ENCODE measurements around the gene MRGPRE. TPM values are rescaled to one million over a fixed set of nuclear protein-coding genes. Genes with fewer than 3 reads are reported as not detected.
"Not testable (repeated sequence)": the region's sequence is repeated elsewhere in the genome, so short reads cannot be mapped to it uniquely, and the experiment has no call there.

The MRGPRE gene, protein sequence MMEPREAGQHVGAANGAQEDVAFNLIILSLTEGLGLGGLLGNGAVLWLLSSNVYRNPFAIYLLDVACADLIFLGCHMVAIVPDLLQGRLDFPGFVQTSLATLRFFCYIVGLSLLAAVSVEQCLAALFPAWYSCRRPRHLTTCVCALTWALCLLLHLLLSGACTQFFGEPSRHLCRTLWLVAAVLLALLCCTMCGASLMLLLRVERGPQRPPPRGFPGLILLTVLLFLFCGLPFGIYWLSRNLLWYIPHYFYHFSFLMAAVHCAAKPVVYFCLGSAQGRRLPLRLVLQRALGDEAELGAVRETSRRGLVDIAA
- total RNA-seq (2014; rRNA removed; shearing (Covaris generic)) = not detected in 2 replicates
- polyA plus RNA-seq (2014; cell fraction: nucleus; rRNA removed) = not detected in 2 replicates

DNA sequence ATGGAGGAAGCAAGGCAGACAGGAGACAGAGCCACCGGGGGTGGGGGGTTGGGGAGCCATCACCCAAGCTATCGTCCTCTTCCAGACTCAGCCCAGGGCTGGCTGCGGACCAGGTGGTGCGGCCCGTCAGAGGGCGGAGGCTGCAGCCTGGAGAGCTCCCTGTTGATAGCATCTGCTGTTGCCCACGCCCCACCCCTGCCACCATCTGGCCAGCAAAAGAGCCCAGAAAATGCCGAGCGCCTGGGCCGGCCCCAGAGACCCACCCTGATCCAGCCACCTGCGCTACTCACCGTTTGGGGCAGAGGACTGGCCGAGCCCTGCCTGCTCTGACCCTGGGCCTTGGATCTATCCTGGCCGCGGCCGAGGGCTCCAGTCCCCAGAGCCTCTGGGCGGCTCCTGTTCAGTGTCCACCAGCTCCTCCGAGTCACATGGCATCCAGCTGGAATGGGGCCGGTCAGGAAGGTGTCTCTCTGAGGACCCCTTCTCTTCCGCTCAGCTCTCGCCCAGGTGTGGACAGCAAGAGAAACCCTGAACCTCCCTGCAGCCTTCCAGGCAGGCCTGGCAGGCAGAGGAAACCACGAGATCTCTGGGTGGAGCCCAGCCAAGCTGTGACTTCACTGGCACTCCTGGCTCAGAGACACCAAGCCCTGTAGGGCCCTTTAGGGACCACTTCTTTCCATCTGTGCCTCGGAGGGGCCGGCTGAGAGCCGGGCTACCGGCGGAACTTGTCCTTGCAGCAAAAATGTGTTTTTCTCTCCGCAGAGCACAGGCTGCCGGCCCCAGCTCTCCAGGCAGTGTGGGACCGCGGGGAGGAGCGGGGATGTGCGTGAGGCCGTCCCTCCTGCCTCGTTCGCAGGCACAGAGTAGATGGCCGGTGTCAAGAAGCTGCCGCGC lies at the start of gene MRGPRE:
MRGPRE (minus strand) TSS at position 567 of the 894 bp plus-strand sequence. CDS start 3,618 bp downstream, outside the sequence.
- no peak for DNase-seq (ENCODE audit: extremely low read depth, low read depth)

DNA sequence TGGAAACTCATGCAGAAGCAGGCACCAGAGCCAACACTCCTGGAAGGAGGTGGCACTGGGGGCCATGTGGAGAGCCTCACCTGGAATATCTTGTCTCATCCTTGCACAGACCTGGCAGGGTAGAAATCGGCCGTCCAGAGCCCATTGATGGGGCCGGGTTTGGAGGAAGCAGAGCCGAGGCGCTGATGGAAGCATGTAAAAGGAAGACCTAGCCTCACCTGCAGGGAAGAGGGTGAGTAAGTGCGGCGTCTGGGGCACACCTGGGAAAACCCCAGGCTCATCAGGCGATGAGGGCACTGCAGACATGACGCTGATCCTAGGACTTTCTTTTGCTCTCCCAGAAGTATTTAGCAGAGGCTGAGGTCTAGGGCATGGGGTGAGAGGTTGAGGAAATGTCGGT lies 48.9 kb upstream of the MRGPRE start:
- DNase-seq (ENCODE audit: extremely low read depth, low read depth) = not testable (repeated sequence)

DNA sequence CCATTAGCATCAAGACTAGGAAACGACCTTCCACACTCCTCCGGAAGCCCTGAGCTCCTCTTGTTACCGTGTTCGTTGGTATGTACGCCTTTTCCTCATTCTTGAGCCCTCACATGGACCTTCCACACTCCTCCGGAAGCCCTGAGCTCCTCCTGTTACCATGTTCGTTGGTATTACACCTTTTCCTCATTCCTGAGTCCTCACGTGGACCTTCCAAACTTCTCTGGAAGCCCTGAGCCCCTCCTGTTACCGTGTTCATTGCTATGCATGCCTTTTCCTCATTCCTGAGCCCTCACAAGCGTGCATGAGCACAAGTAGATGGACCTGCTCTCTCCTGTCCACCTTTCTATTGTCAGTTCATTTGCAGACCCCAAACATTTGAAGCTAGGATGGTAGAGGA lies 48.4 kb upstream of the MRGPRE start:
- DNase-seq (ENCODE audit: extremely low read depth, low read depth) = not testable (repeated sequence)

DNA sequence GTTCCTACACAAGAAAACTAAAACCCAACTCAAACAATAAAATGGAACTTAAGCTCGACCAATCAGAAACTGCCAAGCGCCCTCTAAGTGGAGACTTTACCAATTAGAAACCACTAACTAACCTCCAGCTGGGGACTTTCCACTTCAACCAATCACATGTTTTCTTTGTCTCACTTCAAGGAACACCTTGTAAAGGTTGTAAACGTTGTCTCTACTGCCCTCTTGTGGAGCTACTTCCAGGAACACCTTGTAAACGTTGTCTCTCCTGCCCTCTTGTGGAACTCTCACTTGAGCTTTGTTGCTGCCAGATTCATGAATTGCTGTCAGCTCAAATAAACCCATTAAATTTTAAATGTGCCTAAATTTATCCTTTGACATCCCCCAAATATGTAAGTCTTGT lies 46.7 kb upstream of the MRGPRE start:
- not testable (repeated sequence) for DNase-seq (ENCODE audit: extremely low read depth, low read depth)

DNA sequence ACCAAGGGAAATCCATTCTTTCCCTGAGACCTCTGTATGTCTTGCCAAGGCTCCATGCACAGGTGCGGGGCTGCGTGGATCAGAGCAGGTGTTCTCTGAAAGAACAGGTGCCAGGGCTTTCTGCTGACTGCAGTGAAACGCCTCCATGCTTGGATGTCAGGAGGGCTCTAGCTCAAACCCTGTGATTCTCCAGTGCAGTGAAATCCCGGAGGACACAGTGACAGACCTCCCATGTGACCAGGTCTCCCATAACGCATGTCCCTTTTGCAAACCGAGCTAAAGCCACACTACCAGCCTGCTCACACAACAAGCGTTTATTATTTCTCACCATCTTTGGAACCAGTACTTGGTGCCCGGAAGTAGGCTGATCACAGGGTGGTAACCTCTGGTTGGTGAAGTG lies 41.4 kb upstream of the MRGPRE start:
- not testable (repeated sequence) for DNase-seq (ENCODE audit: extremely low read depth, low read depth)

DNA sequence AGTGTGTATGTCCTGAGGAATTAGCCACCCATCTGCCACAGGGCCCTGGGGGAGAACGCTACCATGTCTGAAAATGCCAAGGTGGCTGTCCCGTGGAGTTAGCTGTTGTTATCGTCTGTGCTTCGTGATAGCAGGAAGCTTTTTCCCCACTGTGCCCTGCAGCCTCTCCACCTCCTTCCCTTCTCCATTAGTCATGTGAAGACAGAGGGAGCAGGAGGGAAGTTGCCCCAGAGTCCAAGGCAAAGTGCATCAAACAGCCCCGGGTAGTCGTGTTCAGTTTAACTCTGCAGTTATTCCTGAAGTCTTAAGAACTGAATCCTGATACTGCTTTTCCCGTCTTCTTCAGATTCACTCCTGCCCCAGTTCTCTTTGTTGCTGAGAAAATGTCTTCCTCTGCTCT lies 30.3 kb upstream of the MRGPRE start:
- not testable (repeated sequence) for DNase-seq (ENCODE audit: extremely low read depth, low read depth)

DNA sequence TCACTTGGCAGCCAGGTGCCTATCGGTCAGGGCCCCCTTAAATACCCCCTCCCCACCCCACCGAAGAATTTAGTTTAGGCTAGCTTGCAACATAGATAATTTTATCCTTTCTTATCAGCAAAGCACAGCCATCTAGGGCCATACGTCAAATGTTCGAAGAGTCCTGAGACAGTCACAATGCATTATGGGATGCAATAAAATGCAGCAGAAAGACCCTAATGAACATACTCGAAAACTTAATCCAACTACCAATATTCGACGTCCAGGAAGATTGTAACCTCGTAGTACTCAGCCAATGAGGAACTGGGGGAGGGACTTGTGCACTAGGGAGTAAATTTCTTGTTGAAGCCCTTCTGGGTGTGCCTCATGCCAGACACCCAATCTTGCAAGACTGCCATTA lies 29.6 kb upstream of the MRGPRE start:
- DNase-seq (ENCODE audit: extremely low read depth, low read depth) = not testable (repeated sequence)

DNA sequence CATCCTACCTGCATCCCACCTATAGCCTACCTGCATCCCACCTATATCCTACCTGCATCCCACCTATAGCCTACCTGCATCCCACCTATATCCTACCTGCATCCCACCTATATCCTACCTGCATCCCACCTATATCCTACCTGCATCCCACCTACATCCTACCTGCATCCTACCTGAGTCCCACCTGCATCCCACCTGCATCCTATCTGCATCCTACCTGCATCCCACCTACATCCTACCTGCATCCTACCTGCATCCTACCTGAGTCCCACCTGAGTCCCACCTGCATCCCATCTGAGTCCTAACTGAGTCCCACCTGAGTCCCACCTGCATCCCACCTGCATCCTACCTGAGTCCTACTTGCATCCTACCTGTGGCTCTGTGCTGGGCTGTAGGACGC lies 25.3 kb upstream of the MRGPRE start:
- DNase-seq (ENCODE audit: extremely low read depth, low read depth) = not testable (repeated sequence)

DNA sequence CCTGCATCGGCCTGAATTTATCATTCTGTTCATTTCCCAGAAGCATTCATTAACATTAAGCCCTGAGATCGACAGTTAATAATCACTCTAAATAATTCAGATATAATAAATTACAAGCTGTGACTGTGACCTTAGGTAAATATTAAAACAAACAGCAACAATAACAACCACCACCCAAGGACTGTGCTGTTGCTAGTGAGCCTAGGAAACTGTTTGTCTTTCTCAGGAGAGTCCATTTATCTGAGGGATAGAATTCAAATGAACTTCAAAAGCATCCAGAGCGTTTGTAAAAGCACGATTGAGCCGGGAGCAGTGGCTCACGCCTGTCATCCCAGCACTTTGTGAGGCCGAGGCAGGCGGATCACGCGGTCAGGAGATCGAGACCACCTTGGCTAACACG lies 23.0 kb upstream of the MRGPRE start:
- not testable (repeated sequence) for DNase-seq (ENCODE audit: extremely low read depth, low read depth)

DNA sequence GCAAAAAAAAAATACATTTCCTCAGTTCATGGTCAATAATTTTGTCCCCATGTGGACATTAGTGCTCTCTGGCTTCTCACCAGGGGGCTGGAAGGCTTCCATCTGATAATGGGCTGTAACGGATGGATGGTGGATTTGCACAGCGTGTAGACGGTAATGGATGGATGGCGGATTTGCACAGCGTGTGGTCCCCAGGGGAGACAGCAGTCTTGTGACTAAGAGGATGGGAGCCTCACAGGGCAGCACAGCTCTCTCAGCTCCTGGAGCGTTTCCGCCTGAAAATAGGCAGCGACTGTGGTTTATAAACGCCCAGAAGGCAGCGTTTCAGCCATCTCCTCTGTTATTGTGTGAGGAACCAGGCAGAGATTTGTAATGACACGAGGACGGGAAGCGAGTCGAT lies 22.6 kb upstream of the MRGPRE start:
- DNase-seq (ENCODE audit: extremely low read depth, low read depth) = not testable (repeated sequence)

DNA sequence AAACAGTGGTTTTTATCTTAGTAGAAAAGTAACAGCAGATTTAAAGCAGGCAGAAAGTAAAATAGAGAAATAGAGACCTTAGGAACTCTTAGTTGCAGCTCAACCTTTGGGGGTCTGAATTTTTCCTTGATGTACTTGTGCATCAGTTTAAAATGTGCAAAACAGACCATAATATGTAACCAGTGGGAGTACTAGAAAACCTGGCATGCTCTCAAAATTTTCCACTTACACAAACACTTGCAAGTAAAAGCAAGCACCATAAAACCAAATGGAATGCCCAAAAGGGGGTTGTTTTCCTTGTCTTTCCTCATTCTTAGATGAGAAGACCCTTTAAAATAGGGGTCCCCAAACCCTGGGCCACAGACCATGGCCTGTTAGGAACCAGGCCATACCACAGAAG lies 12.9 kb upstream of the MRGPRE start:
- DNase-seq (ENCODE audit: extremely low read depth, low read depth) = no peak

DNA sequence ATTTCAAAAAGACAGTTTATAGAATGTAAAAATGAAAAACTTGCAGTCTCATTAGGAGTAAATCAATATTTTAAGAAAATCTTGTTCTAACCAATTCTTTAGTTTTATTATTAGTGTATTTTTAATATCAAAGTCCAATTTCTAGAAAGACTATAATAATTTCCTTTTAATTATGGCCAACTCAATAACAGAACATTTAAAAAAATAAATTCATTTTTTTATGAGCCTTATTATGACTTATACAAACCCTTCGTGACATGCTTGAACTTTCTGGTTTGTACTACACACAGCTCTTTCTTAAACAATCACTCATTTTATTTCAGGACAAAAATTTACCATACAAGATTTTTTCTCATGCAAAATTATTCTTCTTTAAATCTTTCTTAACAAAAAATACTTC lies 11.7 kb upstream of the MRGPRE start:
- DNase-seq (ENCODE audit: extremely low read depth, low read depth) = no peak

DNA sequence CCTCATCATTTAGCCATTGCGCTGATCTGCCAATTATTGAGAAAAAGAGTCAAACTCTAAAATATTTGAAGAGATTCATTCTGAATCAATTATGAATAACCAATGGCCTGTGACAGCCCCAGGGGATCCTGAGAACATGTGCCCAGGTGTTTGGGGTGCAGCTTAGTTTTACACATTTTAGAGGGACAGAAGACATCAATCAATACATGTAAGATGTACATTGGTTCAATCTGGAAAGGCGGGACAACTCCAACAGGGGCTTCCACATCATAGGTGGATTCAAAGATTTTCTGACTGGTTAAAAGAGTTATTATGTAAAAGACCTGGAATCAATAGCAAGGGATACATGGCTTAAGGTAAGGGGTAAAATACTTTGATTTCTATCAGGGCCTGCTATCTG lies 4.9 kb upstream of the MRGPRE start:
- no peak for DNase-seq (ENCODE audit: extremely low read depth, low read depth)

DNA sequence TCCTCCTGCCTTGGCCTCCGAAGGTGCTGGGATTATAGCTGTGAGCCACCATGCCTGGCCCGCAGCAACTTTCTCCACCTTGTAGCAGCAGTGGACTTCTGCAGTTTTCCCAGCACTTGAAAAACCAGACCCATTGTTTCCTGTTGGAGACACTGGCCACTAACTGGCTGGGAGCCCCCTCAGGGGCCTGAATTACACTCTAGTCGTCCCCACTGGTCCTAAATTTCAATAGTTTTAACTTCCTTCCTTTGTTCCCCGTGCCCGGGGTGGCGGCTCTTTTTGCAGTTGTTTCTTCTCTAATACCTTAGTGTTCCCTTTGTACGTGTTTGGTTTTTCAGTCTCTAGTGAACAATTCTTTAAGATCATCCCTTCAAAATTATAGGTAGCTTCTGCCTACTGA lies 2.6 kb upstream of the MRGPRE start:
- no peak for DNase-seq (ENCODE audit: extremely low read depth, low read depth)

DNA sequence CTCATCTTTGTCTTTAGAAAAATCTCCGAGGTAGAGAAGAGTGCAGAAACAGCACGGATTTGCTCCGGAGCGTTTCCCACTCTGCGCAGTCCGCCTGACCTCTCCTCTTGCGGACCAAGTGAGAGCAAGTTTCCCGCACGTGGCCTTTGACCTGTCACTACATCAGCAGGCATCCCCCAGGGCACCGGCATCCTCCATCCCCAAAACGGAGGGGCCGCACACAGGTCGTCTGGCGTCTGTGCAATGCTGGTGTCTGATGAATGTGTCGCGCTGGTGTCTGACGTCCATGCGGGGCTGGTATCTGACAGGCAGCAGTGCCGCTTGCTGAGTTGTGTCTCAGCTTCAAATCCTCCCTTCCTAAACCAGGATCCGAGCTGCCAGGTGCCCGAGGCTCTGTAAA lies 739 bp upstream of the MRGPRE start:
- DNase-seq (ENCODE audit: extremely low read depth, low read depth) = no peak

DNA sequence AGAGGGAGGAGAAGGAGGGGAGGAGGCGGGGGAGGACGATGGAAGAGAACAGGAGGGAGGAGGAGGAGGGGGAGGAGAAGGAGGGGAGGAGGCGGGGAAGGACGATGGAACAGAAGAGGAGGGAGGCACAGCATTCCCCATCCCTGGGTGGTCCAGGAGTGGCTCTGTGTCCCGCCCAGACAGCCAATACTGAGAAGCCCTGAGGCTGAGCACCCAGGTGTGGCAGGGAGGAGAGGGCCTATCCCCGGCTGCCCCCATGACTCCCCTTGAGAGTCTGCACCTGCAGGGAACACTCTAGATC lies 717 bp downstream of the MRGPRE start:
- no peak for DNase-seq (ENCODE audit: extremely low read depth, low read depth)

DNA sequence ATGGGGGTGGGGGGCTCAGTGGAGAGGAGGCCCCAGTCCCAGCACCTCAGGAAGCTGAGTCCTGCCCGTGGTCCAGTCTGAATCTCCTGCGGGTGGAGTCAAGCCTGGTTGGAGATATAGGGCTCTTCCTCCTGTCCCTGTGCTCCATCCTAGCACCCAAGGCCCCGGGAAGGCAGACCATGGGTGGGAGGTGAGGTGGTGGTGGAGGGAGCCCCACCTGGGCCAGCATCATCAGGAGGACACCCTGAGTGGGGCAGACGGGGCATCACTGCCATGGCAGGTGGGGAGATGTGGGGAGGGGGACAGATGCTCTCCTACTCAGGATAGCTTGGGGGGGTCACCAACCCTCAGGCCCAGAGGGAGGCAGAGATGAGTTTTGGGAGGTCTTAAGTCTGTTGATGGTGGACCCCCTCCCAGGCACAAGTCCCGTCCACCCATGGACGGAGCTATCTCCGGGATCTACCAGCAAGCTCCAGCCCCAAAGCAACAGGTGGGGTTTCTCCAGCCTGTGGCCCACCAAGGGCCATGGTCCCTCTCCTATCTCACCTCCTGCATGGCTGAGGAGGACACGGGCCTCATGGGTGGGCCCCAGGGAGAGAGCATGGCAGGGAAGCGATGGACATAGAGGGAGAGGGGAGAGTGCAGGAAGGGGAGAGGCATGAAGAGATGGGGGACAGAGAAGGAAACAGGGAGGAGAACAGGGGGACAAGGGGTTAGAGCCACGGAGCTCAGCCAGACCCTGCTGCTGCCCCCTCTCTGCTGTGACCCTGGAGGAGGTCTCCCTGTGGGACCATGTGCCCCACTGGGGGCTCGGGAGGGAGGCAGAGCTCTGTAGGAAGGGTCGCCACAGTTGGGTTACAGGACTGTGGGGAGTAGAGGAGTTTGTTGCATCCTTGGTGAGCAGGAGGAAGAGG lies 1.3 kb downstream of the MRGPRE start:
- DNase-seq (ENCODE audit: extremely low read depth, low read depth) = no peak

DNA sequence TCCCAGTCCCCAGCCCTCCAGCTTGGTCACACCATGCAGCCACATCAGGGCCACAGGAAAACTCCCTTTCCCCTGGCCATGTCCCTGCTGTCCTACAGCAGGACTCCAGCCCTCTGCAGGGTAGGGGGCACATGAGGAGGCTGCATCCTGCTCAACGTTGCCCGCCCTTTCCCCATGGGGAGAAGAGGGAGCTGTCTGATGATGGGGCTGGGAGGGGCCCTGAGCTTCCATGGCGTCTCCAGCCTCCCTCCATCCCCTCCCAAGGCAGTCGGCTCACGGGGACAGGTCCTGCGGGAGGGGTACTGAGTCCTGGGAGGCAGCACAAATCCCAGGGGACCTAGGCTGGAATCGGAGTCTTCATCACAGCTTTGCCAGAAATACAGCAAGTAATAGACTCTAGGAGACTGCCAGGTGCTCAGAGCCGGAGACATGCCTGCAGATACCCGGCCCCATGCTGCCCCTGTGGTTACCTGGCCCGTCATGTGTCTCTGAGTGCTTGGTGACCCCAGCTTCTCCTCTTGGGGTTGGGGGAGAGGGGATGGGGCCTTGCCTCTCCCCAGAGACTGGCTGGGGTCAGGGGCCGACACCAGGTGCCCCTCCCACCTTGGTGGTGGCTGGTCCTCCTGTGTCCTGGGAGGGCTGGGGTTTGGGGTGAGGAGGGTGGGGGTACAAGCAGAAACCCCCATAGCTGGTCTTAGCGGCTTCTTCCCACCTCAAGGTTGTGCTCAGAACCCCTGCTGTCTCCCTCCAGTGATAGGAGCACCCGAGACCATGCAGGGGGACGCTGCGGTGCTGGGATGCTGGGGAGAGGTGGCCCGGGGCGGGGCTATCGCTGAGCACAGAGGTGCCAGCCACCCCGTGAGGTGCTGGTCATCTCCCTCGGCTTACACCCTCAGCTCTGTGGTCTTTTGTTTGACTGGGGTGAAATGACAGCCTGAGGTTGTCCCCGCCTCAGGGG lies 2.3 kb downstream of the MRGPRE start:
- DNase-seq (ENCODE audit: extremely low read depth, low read depth) = no peak

DNA sequence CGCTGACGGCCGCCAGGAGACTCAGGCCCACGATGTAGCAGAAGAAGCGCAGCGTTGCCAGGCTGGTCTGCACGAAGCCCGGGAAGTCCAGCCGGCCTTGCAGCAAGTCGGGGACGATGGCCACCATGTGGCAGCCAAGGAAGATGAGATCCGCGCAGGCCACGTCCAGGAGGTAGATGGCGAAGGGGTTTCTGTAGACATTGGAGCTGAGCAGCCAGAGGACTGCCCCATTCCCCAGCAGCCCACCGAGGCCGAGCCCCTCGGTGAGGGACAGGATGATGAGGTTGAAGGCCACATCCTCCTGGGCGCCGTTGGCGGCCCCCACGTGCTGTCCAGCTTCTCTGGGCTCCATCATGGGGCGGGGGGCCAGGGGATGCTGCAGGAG lies 3.8 kb downstream of the MRGPRE start:
- DNase-seq (ENCODE audit: extremely low read depth, low read depth) = no peak

Data from NCI-H460 (cell line).